Measurements from ENCODE around the gene DDX6. TPM values are rescaled to one million over a fixed set of nuclear protein-coding genes. Genes with fewer than 3 reads are reported as not detected.
"Not testable (repeated sequence)": the region's sequence is repeated elsewhere in the genome, so short reads cannot be mapped to it uniquely, and the experiment has no call there.

Gene DDX6
- total RNA-seq, 4 donors from 2014 or later = 56.1 to 117 (median 86.8) TPM

GRCh38 chr11:118783724-118784495 lies 7.1 kb downstream of the DDX6 start:
- in situ Hi-C loops (cut with MboI; ENCODE audit: low pct_ligation_motif_present in 1 of 4, low pct_unique_long_range_greater_than_20kb in 1 of 4, low sequenced_read_pairs in 3 of 4) = loop anchor here in 2 of 4 donors (10.0 to 25.0 kb wide), 2 partner anchors 89 to 97 kb away; partner anchors contain the start of gene TREH (in 1 of the 2)

GRCh38 chr11:118783324-118783723 lies 7.6 kb downstream of the DDX6 start:
- H3K9me3 ChIP-seq; intact Hi-C loops (cut with DNase I; ENCODE audit: low total_unique reads); H3K27me3 ChIP-seq; DNase-seq; H3K27ac ChIP-seq; H3K4me3 ChIP-seq: not testable (repeated sequence)
- peaks cover 0 to 37% (median 15%) of the 10 kb centered on the region in 4 donors for H3K36me3 ChIP-seq
- H3K4me1 ChIP-seq = peaks cover 17 to 70% (median 42%) of the 10 kb centered on the region in 4 donors
- in situ Hi-C loops (cut with MboI; ENCODE audit: low pct_ligation_motif_present in 1 of 4, low pct_unique_long_range_greater_than_20kb in 1 of 4, low sequenced_read_pairs in 3 of 4) = loop anchor here in 2 of 4 donors (10.0 to 25.0 kb wide), 2 partner anchors 89 to 96 kb away; partner anchors contain the start of gene TREH (in 1 of the 2)
- 78 to 100% methylated on average over 1 to 5 of the region's 5 CpGs for WGBS, 2 donors (ENCODE audit: low coverage in 1 of 2)

More at GRCh38 chr11:118783724-118784495, 7.1 kb downstream of the DDX6 start:
- WGBS, 2 donors (ENCODE audit: low coverage in 1 of 2) = 55 to 68% methylated on average over 1 to 8 of the region's 8 CpGs
- intact Hi-C loops (cut with DNase I; ENCODE audit: low total_unique reads) = no loop called here
- Histone ChIP-seq H3K27me3 (no peaks in the 10 kb centered on the region), H3K36me3 (peaks cover 0 to 31% (median 12%) of the 10 kb centered on the region in 4 donors), H3K4me1 (peaks cover 17 to 76% (median 47%) of the 10 kb centered on the region in 4 donors), H3K9me3 (no peaks in the 10 kb centered on the region), H3K27ac (peak overlapping the region in 1 of 4 donors; percentile 35), H3K4me3 (no peak overlapping the region)
- TF ChIP-seq POLR2AphosphoS5 (IDR thresholded peaks at IDR 0.05) = no peak
- no peak for DNase-seq

GRCh38 chr11:118778898-118779297 lies 12.1 kb downstream of the DDX6 start:
- intact Hi-C loops (cut with DNase I; ENCODE audit: low total_unique reads) (no loop called here), in situ Hi-C loops (cut with MboI; ENCODE audit: low pct_ligation_motif_present in 1 of 4, low pct_unique_long_range_greater_than_20kb in 1 of 4, low sequenced_read_pairs in 3 of 4) (loop anchor here in 1 of 4 donors (25.0 kb wide), 1 partner anchor 92 kb away; the partner anchor contains the start of gene TREH)
- H3K4me3 ChIP-seq = no peak overlapping the region
- DNase-seq = no peak
- 81 to 83% methylated on average over 3 to 5 of the region's 5 CpGs for WGBS, 2 donors (ENCODE audit: low coverage in 1 of 2)
- H3K36me3 ChIP-seq = peaks cover 0 to 48% (median 24%) of the 10 kb centered on the region in 4 donors
- no peaks in the 10 kb centered on the region for H3K27me3 ChIP-seq
- TF ChIP-seq EP300 (IDR thresholded peaks at IDR 0.05; ENCODE audit: low read depth) = no peak
- TF ChIP-seq POLR2AphosphoS5 (IDR thresholded peaks at IDR 0.05) = no peak
- TF ChIP-seq CTCF (IDR thresholded peaks at IDR 0.05) = no peak
- TF ChIP-seq POLR2A (IDR thresholded peaks at IDR 0.05) = no peak
- H3K9me3 ChIP-seq = no peaks in the 10 kb centered on the region
- H3K27ac ChIP-seq = no peak overlapping the region
- H3K4me1 ChIP-seq = peaks cover 0 to 37% (median 9%) of the 10 kb centered on the region in 4 donors

GRCh38 chr11:118774032-118774431 lies 16.9 kb downstream of the DDX6 start:
- Histone ChIP-seq H3K36me3 (peaks cover 0 to 35% (median 13%) of the 10 kb centered on the region in 4 donors), H3K9me3 (no peaks in the 10 kb centered on the region), H3K27me3 (no peaks in the 10 kb centered on the region), H3K27ac (peak overlapping the region in 1 of 4 donors; percentile 21), H3K4me1 (peaks cover 0 to 59% (median 28%) of the 10 kb centered on the region in 4 donors), H3K4me3 (no peak overlapping the region)
- 71 to 73% methylated on average over 3 to 4 of the region's 4 CpGs for WGBS, 2 donors (ENCODE audit: low coverage in 1 of 2)
- intact Hi-C loops (cut with DNase I; ENCODE audit: low total_unique reads) (no loop called here), in situ Hi-C loops (cut with MboI; ENCODE audit: low pct_ligation_motif_present in 1 of 4, low pct_unique_long_range_greater_than_20kb in 1 of 4, low sequenced_read_pairs in 3 of 4) (no loop called here)
- no peak for DNase-seq
- TF ChIP-seq POLR2A (IDR thresholded peaks at IDR 0.05) (no peak), EP300 (IDR thresholded peaks at IDR 0.05; ENCODE audit: low read depth) (no peak), CTCF (IDR thresholded peaks at IDR 0.05) (no peak), POLR2AphosphoS5 (IDR thresholded peaks at IDR 0.05) (no peak)

GRCh38 chr11:118771547-118772288 lies 19.2 kb downstream of the DDX6 start:
- H3K4me3 ChIP-seq = no peak overlapping the region
- H3K36me3 ChIP-seq = peaks cover 0 to 32% (median 14%) of the 10 kb centered on the region in 4 donors
- intact Hi-C loops (cut with DNase I; ENCODE audit: low total_unique reads) (no loop called here), in situ Hi-C loops (cut with MboI; ENCODE audit: low pct_ligation_motif_present in 1 of 4, low pct_unique_long_range_greater_than_20kb in 1 of 4, low sequenced_read_pairs in 3 of 4) (no loop called here)
- no peaks in the 10 kb centered on the region for H3K9me3 ChIP-seq
- no peak for TF ChIP-seq CTCF (IDR thresholded peaks at IDR 0.05)
- no peak for TF ChIP-seq POLR2AphosphoS5 (IDR thresholded peaks at IDR 0.05)
- no peak for TF ChIP-seq EP300 (IDR thresholded peaks at IDR 0.05; ENCODE audit: low read depth)
- TF ChIP-seq POLR2A (IDR thresholded peaks at IDR 0.05) = no peak
- no peak for DNase-seq
- H3K27me3 ChIP-seq = no peaks in the 10 kb centered on the region
- H3K27ac ChIP-seq = peak overlapping the region in 2 of 4 donors; percentile 15 to 43
- WGBS, 2 donors (ENCODE audit: low coverage in 1 of 2) = 60 to 65% methylated on average over 4 of the region's 4 CpGs
- H3K4me1 ChIP-seq = peaks cover 0 to 78% (median 37%) of the 10 kb centered on the region in 4 donors
